Measurements from ENCODE around the gene TNS4. TPM values are rescaled to one million over a fixed set of nuclear protein-coding genes. Genes with fewer than 3 reads are reported as not detected.

The TNS4 gene
- total RNA-seq, 1 experiment from 2014 or later: 0.59 TPM

GRCh38 chr17:40464392-40464855 is 37.0 kb downstream of the TNS4 start:
- peaks cover 35 to 41% of the 10 kb centered on the region in 2 experiments for H3K4me1 Mint-ChIP-seq
- Histone ChIP-seq H4K20me1 (ENCODE audit: control insufficient read depth, insufficient read depth, insufficient read length) (no peaks in the 10 kb centered on the region), H2BK15ac (ENCODE audit: low read depth, low read length) (no peak overlapping the region), H3K79me2 (ENCODE audit: insufficient read depth, low read length) (no peaks in the 10 kb centered on the region), H3K79me1 (ENCODE audit: insufficient read depth, low read depth, low read length, poor library complexity, severe bottlenecking) (no peaks in the 10 kb centered on the region), H3K9me3 (ENCODE audit: control insufficient read depth, low read depth, low read length) (no peaks in the 10 kb centered on the region), H3K4ac (ENCODE audit: low read depth, low read length) (no peak overlapping the region; the same call in 1 of the 2 replicates), H3K4me1 (ENCODE audit: insufficient read depth, low read length) (peaks cover 4% of the 10 kb centered on the region; the same call in 1 of the 2 replicates), H3K27me3 (ENCODE audit: insufficient read depth, low read length) (no peaks in the 10 kb centered on the region), H2BK120ac (ENCODE audit: low read depth, low read length, poor library complexity, severe bottlenecking) (no peak overlapping the region), H2BK12ac (ENCODE audit: insufficient read length, low read depth, low read length) (no peak overlapping the region), H3K56ac (ENCODE audit: insufficient read length, low read depth, low read length) (no peak overlapping the region), H3K27ac (ENCODE audit: insufficient read length, low read depth, low read length) (no peak overlapping the region), H3K14ac (ENCODE audit: insufficient read depth, low read length) (no peak overlapping the region), H3K9ac (ENCODE audit: extremely low read depth, insufficient read length, low read length) (no peak overlapping the region), H2BK5ac (ENCODE audit: insufficient read length, low read length) (no peak overlapping the region), H2AFZ (ENCODE audit: low read length) (no peak overlapping the region), H2AK5ac (ENCODE audit: insufficient read length, low read length) (no peak overlapping the region), H4K8ac (replicated peaks; ENCODE audit: insufficient read length, low read depth, low read length) (no peak overlapping the region), H4K5ac (ENCODE audit: insufficient read length, low read depth, low read length) (no peak overlapping the region), H3K18ac (ENCODE audit: insufficient read length, low read depth, low read length) (no peak overlapping the region), H4K91ac (ENCODE audit: insufficient read length, low read depth, low read length) (no peak overlapping the region), H3K23me2 (ENCODE audit: insufficient read length, low read depth, low read length, poor library complexity, severe bottlenecking) (no peaks in the 10 kb centered on the region), H3K23ac (ENCODE audit: insufficient read length, low read depth, low read length) (no peak overlapping the region), H3T11ph (ENCODE audit: low read length) (no peak overlapping the region), H3K4me2 (ENCODE audit: insufficient read depth, insufficient read length, low read length) (no peak overlapping the region), H2BK20ac (ENCODE audit: low read depth, low read length, poor library complexity, severe bottlenecking) (no peak overlapping the region)
- H3K9me3 Mint-ChIP-seq: peaks cover 2 to 3% of the 10 kb centered on the region in 2 experiments; a peak in 1 of 5 replicates
- peaks cover 3% of the 10 kb centered on the region; the same call in 1 of the 2 replicates for H3K27me3 Mint-ChIP-seq (ENCODE audit: low read depth)
- peak overlapping the region in 1 of 2 experiments; percentile 49; a peak in 2 of 5 replicates for H3K4me3 Mint-ChIP-seq
- TF ChIP-seq CTCF (conservative IDR thresholded peaks at IDR 0.05): no peak
- WGBS (ENCODE audit: extremely low coverage, insufficient read length, low lambda C conversion rate): no CpG with 5 or more reads among the region's 5 CpGs
- no peaks in the 10 kb centered on the region; a peak in 1 of 7 replicates for H3K36me3 Mint-ChIP-seq (ENCODE audit: insufficient read depth in 1 of 3, low read depth in 3 of 3)
- peak overlapping the region; percentile 43 to 85 (median 45); a peak in 5 of 7 replicates for H3K27ac Mint-ChIP-seq
- DNase-seq: no peak
